Memory B cell (primary cell): ENCODE results near the gene CLMN.
"Not testable (repeated sequence)": the region's sequence is repeated elsewhere in the genome, so short reads cannot be mapped to it uniquely, and the experiment has no call there.

Experiments used
- ATAC-seq: fragments of 150-1000 bp; cut with Tn5 transposase; 2 replicates; pipeline ENCODE4 v1.10.0; 2021; ENCODE audit warnings: low read depth, mild to moderate bottlenecking, moderate library complexity
- DNase-seq, 2 donors: peaks; one replicate each; pipeline ENCODE4 v3.0.0; 2022; ENCODE audit warnings: low spot score in 2 of 2
- H3K27ac Mint-ChIP-seq: one replicate; pipeline ENCODE4 v1.8.0; 2022; ENCODE audit warnings: mild to moderate bottlenecking, moderate library complexity, mixed read lengths
- H3K27me3 Mint-ChIP-seq: one replicate; pipeline ENCODE4 v1.8.0; 2022; ENCODE audit warnings: mixed read lengths
- H3K36me3 Mint-ChIP-seq: one replicate; pipeline ENCODE4 v1.8.0; 2022; ENCODE audit warnings: mild to moderate bottlenecking, mixed read lengths
- H3K4me1 Mint-ChIP-seq: one replicate; pipeline ENCODE4 v1.8.0; 2022; ENCODE audit warnings: mixed read lengths
- H3K4me3 Mint-ChIP-seq: one replicate; pipeline ENCODE4 v1.8.0; 2022; ENCODE audit warnings: mild to moderate bottlenecking, moderate library complexity, mixed read lengths
- H3K9me3 Mint-ChIP-seq: one replicate; pipeline ENCODE4 v1.8.0; 2022; ENCODE audit warnings: mixed read lengths

Gene CLMN

DNA sequence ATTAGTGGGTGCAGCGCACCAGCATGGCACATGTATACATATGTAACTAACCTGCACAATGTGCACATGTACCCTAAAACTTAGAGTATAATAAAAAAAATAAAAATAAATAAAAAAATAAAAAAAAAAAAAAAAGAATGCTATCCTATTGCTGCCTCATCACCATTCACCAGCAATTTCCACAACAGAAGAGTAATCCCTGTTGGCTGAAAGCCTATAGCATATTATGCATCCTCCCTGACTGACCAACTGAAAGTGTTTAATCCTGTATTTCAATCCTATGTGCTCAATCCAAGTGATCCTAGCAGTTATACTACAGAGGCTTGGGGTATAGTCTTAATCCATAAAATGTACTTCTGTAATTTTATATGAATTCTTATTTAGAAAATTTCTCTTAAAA, 180.8 kb downstream of the CLMN start:
- Mint-ChIP-seq H3K4me3 (no peak overlapping the region), H3K4me1 (peaks cover 36% of the 10 kb centered on the region), H3K9me3 (peaks cover 2% of the 10 kb centered on the region), H3K36me3 (peaks cover 14% of the 10 kb centered on the region), H3K27me3 (no peaks in the 10 kb centered on the region), H3K27ac (peak overlapping the region; percentile 32)
- DNase-seq, result no peak
- no peak for ATAC-seq

- H3K4me3 Mint-ChIP-seq, DNase-seq, H3K27ac Mint-ChIP-seq, ATAC-seq, H3K9me3 Mint-ChIP-seq, H3K27me3 Mint-ChIP-seq: not testable (repeated sequence)
- Mint-ChIP-seq H3K36me3 (peaks cover 14% of the 10 kb centered on the region), H3K4me1 (peaks cover 36% of the 10 kb centered on the region)
These were observed 181.3 kb downstream of the CLMN start for GRCh38 chr14:95138455-95138854.

DNA sequence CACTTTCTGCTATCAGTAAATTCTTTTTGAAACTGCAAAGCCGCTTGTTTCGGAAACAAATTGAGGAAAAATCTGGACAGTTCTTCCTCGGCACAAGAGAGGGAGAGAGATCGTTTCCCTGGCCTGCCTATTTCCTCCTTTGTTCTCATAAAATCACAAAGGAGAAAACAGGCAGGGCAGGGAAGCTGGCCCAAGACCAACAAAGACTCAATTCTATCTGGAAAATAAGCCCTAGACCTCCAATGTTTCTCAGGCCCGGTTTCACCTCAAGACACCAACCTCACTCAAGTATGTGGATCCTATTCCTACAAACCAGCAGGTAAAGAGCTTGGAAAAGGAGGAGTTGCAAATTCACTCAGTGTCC, 181.9 kb downstream of the CLMN start:
- DNase-seq (no peak), ATAC-seq (no peak)
- peaks cover 2% of the 10 kb centered on the region for H3K9me3 Mint-ChIP-seq
- peak overlapping the region; percentile 90 for H3K27ac Mint-ChIP-seq
- peaks cover 18% of the 10 kb centered on the region for H3K36me3 Mint-ChIP-seq
- no peak overlapping the region for H3K4me3 Mint-ChIP-seq
- no peaks in the 10 kb centered on the region for H3K27me3 Mint-ChIP-seq
- H3K4me1 Mint-ChIP-seq, result peaks cover 34% of the 10 kb centered on the region

DNA sequence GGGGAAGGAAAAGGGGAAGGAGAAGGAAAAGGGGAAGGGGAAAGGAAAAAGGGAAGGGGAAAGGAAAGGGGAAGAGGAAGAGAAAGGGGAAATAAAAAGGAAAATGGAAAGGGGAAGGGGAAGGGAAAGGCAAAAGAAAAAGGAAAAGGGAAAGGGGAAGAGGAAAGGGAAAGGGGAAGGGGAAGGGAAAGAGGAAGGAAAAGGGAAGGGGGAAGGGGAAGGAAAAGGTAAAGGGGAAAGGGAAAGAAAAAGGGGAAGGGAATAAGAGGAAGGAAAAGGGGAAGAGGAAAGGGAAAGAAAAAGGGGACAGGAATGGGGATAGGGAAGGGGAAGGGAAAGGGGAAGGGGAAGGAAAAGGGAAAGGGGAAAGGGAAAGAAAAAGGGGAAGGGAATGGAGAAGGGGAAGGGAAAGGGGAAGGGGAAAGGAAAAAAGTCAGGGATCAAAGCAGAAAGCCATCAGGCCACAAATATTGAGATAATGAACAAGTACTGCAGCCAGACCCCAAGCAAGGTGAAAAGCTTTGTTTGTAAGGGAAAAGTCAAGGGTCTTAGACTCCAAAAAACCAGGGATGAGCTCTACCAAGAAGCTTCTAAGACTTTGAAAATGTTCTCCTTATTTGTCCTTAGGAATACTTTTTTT, 182.4 kb downstream of the CLMN start:
- H3K36me3 Mint-ChIP-seq, result peaks cover 21% of the 10 kb centered on the region
- peak overlapping the region; percentile 90 for H3K27ac Mint-ChIP-seq
- H3K4me3 Mint-ChIP-seq, result no peak overlapping the region
- H3K9me3 Mint-ChIP-seq, result peaks cover 2% of the 10 kb centered on the region
- H3K27me3 Mint-ChIP-seq, result no peaks in the 10 kb centered on the region
- no peak for DNase-seq
- ATAC-seq, result no peak
- H3K4me1 Mint-ChIP-seq, result peaks cover 32% of the 10 kb centered on the region

GRCh38 chr14:95136631-95137030, 183.1 kb downstream of the CLMN start:
- Mint-ChIP-seq H3K27me3 (no peaks in the 10 kb centered on the region), H3K9me3 (peaks cover 2% of the 10 kb centered on the region), H3K27ac (peak overlapping the region; percentile 90), H3K36me3 (peaks cover 23% of the 10 kb centered on the region), H3K4me3 (no peak overlapping the region), H3K4me1 (peaks cover 32% of the 10 kb centered on the region)
- DNase-seq, result no peak
- ATAC-seq, result no peak

- Mint-ChIP-seq H3K27me3 (no peaks in the 10 kb centered on the region), H3K4me3 (no peak overlapping the region), H3K4me1 (peaks cover 21% of the 10 kb centered on the region), H3K9me3 (peaks cover 2% of the 10 kb centered on the region), H3K27ac (no peak overlapping the region), H3K36me3 (peaks cover 28% of the 10 kb centered on the region)
- ATAC-seq (no peak), DNase-seq (no peak)
These were observed 185.3 kb downstream of the CLMN start for GRCh38 chr14:95134304-95134933.

GRCh38 chr14:95133282-95133681, 186.4 kb downstream of the CLMN start:
- Mint-ChIP-seq H3K9me3 (peaks cover 2% of the 10 kb centered on the region), H3K27ac (no peak overlapping the region), H3K4me3 (no peak overlapping the region), H3K4me1 (peaks cover 18% of the 10 kb centered on the region), H3K36me3 (peaks cover 35% of the 10 kb centered on the region), H3K27me3 (no peaks in the 10 kb centered on the region)
- DNase-seq, result no peak
- no peak for ATAC-seq

GRCh38 chr14:95132760-95133159, 186.9 kb downstream of the CLMN start:
- peaks cover 2% of the 10 kb centered on the region for H3K9me3 Mint-ChIP-seq
- DNase-seq (no peak), ATAC-seq (no peak)
- no peaks in the 10 kb centered on the region for H3K27me3 Mint-ChIP-seq
- H3K27ac Mint-ChIP-seq, result no peak overlapping the region
- peaks cover 37% of the 10 kb centered on the region for H3K36me3 Mint-ChIP-seq
- peaks cover 20% of the 10 kb centered on the region for H3K4me1 Mint-ChIP-seq
- no peak overlapping the region for H3K4me3 Mint-ChIP-seq
